HG03064 (cell line): ENCODE results near the gene ZNF587B.
"Not testable (repeated sequence)": the region's sequence is repeated elsewhere in the genome, so short reads cannot be mapped to it uniquely, and the experiment has no call there.

Experiments used
- ATAC-seq: cut with Tn5 transposase; IDR thresholded peaks from one replicate; pipeline ENCODE4 v1.9.1; 2021; ENCODE audit warnings: low read depth; ENCODE audit not compliant: unreplicated experiment

The ZNF587B gene

GRCh38 chr19:57867868-57868492 is 37.9 kb downstream of the ZNF587B start:
- ATAC-seq = no peak

GRCh38 chr19:57869655-57870054 is 39.6 kb downstream of the ZNF587B start:
- not testable (repeated sequence) for ATAC-seq

- ATAC-seq = no peak
These were observed 40.1 kb downstream of the ZNF587B start for GRCh38 chr19:57870225-57870624.

GRCh38 chr19:57872450-57872849 is 42.4 kb downstream of the ZNF587B start:
- no peak for ATAC-seq

GRCh38 chr19:57873883-57874799 is 44.0 kb downstream of the ZNF587B start:
- ATAC-seq = not testable (repeated sequence)

GRCh38 chr19:57886046-57886445 is 55.9 kb downstream of the ZNF587B start:
- ATAC-seq = no peak

GRCh38 chr19:57887195-57887941 is 57.3 kb downstream of the ZNF587B start:
- no peak for ATAC-seq

GRCh38 chr19:57888107-57888559 is 58.0 kb downstream of the ZNF587B start:
- no peak for ATAC-seq

GRCh38 chr19:57888560-57889231 is 58.6 kb downstream of the ZNF587B start, which contains the start of gene ZNF814:
ZNF814 (minus strand) TSS chr19:57889037; CDS start chr19:57888802, 235 bp downstream.
- peak; percentile 84 for ATAC-seq

GRCh38 chr19:57890706-57891105 is 60.6 kb downstream of the ZNF587B start:
- ATAC-seq = not testable (repeated sequence)
